CD4-positive, alpha-beta T cell treated with Interleukin-1 beta for 1 hour (primary cell): ENCODE data around the gene HNRNPA1L2.
A peak's percentile ranks its signal among the peaks of the same experiment; 100 is the strongest.
"Not testable (repeated sequence)": the region's sequence is repeated elsewhere in the genome, so short reads cannot be mapped to it uniquely, and the experiment has no call there.

ENCODE experiments used
- DNase-seq, 2 donors: peaks; one replicate each; pipeline ENCODE4 v3.0.0-alpha.2; 2020 to 2022

Gene HNRNPA1L2

DNA sequence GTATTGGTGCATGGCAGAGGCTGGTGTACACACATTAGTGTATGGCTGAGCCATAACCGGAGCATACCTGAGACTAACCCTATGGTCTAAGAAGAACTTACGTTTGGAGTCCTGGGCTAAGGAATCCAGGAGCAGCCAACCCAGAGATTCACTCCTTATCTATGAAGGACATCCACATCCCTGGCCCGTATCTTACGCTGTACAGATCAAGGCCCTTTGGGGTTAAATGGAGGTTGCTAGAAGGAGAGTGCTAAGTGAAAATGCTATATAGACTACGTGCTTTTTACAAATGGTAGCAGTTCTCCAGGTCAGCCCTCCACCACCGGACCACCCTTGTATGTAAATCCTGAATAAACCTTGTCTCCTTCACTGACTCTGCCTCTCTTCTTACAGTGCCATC is 8.5 kb downstream of the HNRNPA1L2 start:
- no peak for DNase-seq

DNA sequence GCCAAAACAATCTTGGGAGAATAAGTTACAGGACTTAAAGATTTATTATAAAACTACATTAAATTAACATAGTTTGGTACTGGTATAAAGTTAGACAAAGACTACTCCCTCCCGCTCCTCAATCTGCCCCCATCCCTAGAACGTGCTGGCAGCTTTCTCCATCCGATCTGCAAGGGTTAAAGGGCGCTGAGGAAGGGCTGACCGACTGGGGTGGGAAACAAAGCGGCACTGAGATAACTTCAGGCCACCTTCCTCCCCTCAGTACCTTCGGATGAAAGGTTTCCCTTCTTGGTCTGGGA is 9.6 kb downstream of the HNRNPA1L2 start:
- DNase-seq = no peak

DNA sequence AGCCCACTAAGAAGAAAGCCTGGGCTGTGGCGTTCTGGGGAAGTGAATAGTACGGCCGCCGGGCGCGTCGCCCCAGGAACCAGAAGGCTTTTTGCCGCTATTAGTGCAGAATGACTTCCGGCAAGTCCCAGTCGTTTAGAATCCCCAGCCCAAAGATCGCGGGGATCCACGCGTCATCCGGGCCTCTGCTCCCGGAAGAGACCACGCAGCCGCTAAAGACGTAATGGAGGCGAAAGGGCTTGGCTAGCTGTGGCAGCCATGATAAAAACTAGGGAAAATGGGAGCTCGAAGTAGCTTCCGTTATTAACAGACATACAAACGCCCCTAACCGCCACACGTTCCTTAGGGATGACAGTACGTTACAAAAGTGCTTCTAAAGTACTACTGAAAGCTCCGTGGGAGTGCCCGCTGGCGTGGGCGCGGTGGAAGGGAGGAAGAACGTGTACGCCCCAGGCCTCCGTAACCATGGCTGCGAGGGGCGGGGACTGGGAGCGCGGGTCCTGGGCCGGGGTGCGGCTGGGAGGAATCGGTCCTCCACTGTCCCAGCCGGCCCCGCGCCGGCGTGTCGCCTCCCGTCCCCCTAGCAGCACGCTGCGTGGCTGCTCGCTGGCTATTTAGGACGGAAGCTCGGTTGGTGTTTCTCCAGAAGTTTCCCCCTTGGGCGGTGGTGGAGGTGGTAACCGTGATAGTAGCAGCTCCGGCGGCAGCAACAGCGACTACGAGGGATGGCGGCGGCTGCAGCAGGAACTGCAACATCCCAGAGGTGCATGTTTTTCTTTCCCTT is 10.2 kb downstream of the HNRNPA1L2 start, which contains the start of gene SUGT1:
Gene SUGT1, plus strand, starts transcription at position 641 of the 784 bp plus-strand sequence. Its CDS starts 85 bp downstream, at position 726.
- DNase-seq = peak; percentile 93 to 95

DNA sequence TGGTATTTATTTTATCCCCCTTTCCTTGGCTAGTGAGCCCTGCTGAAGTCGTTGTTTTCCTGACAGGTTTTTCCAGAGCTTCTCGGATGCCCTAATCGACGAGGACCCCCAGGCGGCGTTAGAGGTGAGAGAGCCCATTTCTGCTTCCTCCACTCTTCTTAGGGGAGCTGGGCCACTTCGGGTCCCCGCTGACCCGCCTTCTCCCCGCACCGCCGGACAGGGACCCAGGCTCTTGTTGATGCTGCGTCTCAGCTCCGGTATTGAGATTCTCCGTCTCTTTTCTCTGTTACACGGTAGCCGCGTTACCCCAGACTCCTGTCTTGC is 10.7 kb downstream of the HNRNPA1L2 start:
- no peak for DNase-seq

DNA sequence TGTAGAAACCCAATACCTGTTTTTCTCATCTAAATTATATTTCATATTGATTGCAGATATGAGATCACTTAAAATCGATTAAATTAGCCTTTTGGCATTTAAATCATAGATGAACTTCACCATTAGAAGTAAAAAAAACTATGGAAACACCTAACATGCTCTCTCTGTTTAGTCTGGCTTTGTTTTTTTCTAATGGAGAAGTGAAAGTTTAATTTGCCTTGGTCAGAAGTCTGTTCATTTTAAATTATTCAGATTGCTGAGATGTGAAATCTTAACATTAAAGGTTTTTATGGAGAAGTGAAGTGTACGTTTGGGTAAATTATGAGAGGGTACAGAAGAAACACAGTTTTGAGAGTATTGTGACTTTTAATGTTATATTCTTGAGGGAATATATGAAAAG is 17.1 kb downstream of the HNRNPA1L2 start:
- DNase-seq = no peak

DNA sequence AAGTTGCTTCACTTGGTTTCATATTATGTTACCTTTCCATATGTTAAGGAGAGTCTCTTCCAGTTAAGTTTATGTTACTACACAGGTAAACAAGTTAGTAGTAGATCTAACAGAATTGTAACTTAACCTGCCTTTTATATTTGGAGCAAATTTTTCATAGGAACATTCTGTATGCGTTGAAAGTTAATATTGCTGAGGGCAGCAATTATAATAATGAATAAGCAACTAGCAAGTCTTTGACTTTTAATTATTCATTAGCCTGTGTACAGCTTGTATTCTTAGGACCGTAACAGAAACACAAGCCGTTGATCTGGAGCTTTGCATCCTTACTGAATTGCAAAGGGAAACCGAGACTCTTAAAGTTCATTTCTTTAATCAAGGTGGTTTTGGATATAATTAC is 22.0 kb downstream of the HNRNPA1L2 start:
- no peak for DNase-seq

DNA sequence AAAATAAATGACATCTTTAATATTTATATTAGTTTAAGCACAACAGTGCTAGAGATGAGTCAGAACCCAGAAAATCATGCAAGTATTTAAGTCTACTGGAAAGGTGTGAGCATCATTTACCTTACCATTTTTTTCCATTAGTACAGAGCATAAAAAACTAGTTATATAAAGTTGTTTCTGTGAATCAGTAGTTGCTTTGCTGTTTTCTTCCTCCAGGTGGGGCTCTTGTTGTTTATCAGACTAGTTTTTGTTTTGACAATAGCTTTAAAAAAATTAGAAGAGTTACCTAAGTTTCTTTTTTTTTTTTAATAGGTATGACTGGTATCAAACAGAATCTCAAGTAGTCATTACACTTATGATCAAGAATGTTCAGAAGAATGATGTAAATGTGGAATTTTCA is 23.1 kb downstream of the HNRNPA1L2 start:
- DNase-seq = peak in 1 of 2 donors; percentile 26

DNA sequence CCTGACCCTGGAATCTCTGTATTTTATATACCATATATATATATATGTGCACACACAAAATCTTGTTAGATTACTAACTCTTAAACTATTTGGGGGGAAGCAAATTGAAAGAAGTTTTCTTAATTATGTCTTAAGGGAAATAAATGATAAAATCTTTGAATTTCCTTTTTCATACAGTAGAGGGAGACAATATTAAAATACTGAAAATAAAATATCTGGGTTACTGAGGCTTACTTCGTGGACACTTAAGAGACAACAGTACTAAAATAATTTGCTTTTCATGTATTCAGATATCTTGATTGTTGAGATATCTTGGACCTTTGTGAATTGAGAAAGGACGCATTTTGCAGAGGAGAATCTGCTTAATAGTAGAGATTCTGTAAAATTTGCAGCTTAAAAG is 27.4 kb downstream of the HNRNPA1L2 start:
- DNase-seq = no peak

DNA sequence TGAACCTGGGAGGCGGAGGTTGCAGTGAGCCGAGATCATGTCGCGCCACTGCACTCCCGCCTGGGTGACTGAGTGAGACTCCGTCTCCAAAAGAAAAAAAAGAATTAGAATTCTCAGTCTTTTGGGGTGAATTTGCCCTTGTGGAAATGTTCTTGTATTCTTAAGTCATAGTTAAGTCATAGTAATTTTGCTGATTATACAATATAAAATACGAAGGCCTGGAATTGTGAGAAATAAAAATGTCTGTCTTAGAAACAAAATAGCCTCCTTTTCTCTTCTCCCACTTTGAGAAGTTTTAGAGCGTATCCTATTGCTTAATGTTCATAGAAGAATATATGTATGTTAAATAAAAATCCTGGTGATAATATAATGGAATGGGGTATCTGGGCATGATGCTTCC is 28.5 kb downstream of the HNRNPA1L2 start:
- no peak for DNase-seq

DNA sequence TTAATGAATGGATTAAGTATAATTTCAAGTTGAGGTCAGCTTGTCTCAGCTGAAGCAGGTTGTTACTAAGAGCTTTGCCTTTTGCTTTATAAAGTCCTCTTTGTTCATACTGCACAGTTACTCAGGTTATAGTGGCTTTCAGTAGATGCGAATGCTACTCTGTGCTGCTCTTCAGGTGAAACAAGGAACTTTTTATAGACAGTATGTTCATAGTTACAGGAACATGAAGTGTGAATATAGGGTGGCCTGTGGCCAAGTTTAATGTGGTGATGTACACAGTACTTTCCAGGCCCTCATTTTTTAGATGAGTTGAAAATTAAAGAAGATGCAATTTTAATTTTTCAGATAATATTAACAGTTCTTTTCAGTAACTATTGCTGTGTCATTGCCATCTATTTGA is 31.2 kb downstream of the HNRNPA1L2 start:
- DNase-seq = no peak

DNA sequence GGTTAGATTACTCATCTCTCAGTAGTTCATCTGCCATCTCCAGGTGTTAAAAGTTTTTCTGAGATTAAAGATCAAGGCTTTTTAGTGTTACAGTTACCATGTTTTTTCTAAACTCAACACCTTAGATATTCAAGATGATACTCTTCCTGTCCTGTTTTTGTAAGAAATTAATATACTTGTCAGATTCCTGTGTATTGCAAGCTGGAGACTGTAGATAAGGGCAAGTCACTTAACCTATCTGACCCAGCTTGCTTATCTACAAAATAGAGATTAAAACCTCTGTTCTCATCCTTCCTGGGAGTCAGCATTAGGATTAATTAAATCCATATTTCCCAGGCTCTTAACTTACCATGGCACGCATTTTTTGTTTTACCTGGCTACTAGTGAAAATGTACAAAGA is 35.6 kb downstream of the HNRNPA1L2 start:
- no peak for DNase-seq

DNA sequence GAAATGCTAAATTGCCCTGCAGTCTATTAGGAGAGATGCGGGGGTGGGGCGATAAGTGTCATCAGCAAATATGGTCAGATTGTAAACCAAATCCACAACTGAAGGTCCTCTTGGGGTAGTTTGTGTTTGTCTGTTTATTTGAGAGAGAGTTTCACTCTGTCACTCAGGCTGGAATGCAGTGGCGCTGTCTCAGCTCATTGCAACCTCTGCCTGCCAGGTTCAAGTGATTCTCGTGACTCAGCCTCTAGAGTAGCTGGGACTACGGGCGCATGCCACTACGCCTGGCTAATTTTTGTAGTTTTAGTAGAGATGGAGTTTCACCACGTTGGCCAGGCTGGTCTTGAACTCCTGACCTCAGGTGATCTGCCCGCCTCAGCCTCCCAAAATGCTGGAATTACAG is 43.6 kb downstream of the HNRNPA1L2 start:
- DNase-seq = not testable (repeated sequence)

DNA sequence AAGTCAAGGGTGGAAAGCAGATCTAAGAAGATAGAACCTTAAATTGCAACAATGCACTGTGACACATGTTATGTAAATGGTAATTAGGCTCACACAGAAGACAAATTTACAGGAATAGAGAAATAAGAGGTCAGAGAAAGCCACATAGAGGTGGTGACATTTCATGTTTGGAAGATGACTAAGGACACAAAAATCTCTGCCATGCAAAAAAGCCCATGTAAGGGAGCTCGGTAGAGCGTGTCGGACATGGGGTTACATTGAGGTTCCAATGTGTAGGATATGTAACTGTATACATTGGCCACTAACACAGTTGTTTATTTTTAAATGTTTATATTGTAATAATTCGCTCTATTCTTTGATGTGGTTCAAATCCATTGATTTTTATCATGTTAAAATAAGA is 44.1 kb downstream of the HNRNPA1L2 start:
- no peak for DNase-seq
